CD4-positive, alpha-beta T cell treated with Interleukin-12 subunit alpha and Interleukin-12 subunit beta, for 1 hour (primary cell): ENCODE data around the gene EXOSC3.
"Not testable (repeated sequence)": the region's sequence is repeated elsewhere in the genome, so short reads cannot be mapped to it uniquely, and the experiment has no call there.

Experiments used
- DNase-seq: peaks from one replicate; pipeline ENCODE4 v3.0.0-alpha.2; 2020

EXOSC3 gene

GRCh38 chr9:37775216-37775919, 9.5 kb downstream of the EXOSC3 start:
- DNase-seq: no peak

GRCh38 chr9:37769995-37770394, 14.9 kb downstream of the EXOSC3 start:
- DNase-seq: no peak

GRCh38 chr9:37769306-37769705, 15.6 kb downstream of the EXOSC3 start:
- DNase-seq: no peak

GRCh38 chr9:37765263-37765662, 19.6 kb downstream of the EXOSC3 start:
- not testable (repeated sequence) for DNase-seq

GRCh38 chr9:37761511-37761910, 23.4 kb downstream of the EXOSC3 start:
- no peak for DNase-seq

DNA sequence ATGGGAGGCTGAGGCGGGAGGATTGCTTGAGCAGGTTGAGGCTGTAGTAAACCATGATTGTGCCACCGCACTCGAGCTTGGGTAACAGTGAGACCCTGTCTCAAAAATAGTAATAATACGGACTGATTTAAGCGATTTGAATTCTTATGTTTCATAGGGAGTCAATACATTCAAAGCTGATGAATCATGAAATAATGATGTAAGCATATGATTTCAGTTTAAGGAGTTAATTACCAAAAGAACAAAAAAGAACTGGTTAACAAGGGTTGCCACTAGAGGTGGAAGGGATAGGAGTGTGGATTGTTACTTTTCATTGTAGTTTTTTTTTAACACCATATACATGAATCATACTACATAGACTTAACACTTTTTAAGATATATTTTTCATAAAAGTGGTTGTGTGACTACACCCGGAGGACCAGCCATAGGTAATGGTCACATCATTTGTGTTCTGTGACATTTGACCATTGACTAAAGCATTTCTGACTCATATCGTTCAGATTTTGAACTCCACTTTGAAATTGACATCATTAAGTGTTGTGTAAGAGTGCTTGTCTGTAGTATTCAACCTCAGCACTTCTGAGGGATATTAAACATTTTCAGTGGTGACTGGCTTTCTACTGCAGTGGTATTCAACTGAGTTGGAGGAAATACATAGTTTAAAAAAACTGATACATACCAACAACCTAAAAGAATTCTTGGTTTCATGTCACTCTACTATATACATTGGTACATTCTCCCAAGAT, 24.3 kb downstream of the EXOSC3 start:
- DNase-seq: no peak

- DNase-seq: no peak
Measured at GRCh38 chr9:37758747-37759146, 26.1 kb downstream of the EXOSC3 start.

DNA sequence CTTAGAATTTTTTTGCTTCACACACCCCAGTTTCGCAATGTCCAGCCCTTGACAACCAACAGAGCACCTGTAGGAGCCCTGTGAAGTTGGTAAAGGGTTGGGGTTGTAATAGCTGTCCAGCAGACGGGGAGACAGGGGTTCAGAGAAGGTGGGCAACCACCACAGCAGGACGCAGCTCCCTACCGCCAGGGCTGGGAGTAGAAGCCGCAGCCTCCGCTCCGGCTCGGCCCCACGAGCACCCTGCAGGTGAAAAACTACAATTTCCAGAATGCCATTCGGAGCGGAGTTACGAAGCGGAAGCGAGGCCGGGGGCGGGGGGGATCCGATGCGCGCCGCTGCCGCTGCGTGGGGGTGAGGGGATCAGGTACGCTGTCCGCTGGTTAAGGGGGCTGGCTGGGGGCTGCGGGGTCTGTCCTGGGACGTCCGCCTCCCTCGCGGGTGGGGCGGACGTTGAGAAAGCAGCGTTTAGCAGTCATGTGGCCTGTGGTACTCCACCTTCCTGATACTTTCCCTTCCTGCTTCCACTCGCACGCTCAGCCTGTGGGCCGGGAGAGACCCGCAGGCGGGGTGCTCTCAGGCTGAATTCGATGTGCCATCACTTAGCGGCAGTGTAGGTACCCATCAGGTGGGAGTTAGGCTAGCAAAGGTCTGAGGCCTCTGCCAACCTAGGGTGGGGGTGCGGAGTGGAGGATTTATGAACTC, 31.2 kb downstream of the EXOSC3 start, which contains the start of gene TRMT10B:
TSS of gene TRMT10B (plus strand) at position 317 of the 702 bp plus-strand sequence. CDS start 8,127 bp downstream, outside the sequence.
- DNase-seq: peak; percentile 71

- DNase-seq: peak; percentile 17
Measured at GRCh38 chr9:37752642-37753488, 32.0 kb downstream of the EXOSC3 start.

DNA sequence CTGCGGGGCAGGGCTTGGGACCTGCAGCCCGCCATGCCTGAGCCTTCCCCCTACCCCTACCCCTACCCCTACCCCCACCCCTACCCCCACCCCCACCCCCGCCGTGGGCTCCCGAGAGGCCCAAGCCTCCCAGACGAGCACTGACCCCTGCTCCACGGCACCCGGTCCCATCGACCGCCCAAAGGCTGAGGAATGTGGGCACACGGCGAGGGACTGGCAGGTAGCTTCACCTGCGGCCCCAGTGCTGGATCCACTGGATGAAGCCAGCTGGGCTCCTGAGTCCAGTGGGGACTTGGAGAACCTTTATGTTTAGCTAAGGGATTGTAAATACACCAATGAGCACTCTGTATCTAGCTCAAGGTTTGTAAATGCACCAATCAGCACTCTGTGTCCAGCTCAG, 32.8 kb downstream of the EXOSC3 start:
- DNase-seq: not testable (repeated sequence)

- not testable (repeated sequence) for DNase-seq
Measured at GRCh38 chr9:37751704-37752103, 33.2 kb downstream of the EXOSC3 start.

GRCh38 chr9:37751186-37751585, 33.7 kb downstream of the EXOSC3 start:
- DNase-seq: no peak

- no peak for DNase-seq
Measured at GRCh38 chr9:37749129-37749528, 35.7 kb downstream of the EXOSC3 start.

GRCh38 chr9:37747271-37747753, 37.6 kb downstream of the EXOSC3 start:
- DNase-seq: peak; percentile 56

- no peak for DNase-seq
Measured at GRCh38 chr9:37746448-37747270, 38.2 kb downstream of the EXOSC3 start.

DNA sequence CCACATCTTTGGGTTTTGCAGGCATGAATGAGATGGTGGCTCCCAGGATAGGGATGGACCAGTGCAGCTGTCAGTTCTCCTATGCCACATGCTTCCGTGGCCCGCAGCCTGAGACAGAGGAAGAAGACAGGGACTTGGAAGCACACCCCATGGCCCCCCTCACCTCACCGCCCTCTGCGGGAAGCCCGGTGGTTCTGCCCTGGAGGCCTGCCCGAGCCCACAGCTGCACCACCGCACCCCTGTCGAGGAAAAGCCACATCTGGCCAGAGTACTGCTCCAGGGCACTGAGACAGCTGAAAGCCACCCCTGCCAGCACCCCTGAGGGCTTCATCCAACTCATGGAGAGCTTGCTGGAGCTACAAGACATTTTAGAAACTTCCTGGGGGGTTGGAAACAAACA, 38.9 kb downstream of the EXOSC3 start:
- no peak for DNase-seq

DNA sequence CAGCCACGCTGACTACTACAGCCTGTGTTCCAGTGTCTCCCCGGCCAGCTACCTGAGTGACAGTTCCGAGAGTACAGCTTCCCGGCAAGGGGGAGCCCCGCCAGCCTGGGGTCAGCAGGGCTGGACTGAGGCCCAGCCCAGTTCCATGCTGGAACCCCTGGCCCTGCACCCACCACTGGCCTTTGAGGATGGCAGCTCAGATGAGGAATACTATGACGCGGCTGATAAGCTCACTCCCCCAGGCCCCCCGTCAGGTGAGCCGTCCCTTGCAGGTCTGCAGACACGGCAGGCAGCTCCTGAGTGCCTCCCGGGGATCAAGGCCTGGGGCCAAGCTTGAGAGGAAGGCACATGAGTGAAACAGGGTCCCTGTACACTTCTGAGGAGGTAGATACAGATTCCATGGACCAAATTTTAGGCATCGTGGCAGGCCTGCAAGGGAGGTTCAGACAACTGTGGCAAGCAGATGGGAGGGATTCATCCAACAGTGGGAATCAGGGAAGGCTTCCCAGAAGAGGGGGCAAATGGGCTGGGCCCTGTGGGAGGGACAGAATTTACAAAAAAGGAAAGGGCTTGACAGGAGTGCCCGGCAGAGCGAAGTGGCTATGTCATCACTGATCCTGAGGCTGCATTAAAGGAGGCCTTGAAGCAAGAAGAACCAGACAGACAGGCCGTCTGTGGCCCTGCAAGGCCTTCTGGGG, 44.1 kb downstream of the EXOSC3 start:
- DNase-seq: no peak

DNA sequence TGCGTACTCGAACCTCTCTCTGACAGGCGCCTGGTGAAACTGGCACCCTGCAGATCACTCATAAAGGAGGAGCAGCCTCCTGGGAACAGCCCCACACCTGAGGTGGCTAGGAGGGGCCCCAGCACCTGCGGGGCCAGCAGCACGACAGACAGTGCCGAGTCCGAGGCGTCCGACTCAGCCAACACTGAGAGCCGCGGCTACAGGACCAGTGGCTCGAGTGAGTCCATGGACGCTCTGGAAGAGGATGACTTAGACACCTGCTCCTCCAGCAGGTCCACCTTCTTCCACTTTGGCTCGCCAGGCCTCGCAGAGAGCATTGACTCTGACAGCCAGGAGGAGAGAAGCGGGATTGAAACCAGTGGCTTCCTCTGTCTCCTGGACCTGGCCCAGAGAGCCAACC, 44.7 kb downstream of the EXOSC3 start:
- DNase-seq: no peak

- DNase-seq: no peak
Measured at GRCh38 chr9:37739222-37739621, 45.6 kb downstream of the EXOSC3 start.

GRCh38 chr9:37732952-37733351, 51.9 kb downstream of the EXOSC3 start:
- no peak for DNase-seq
